GM10248 (cell line): ENCODE data around the gene LMF1.

Experiments used
- CTCF ChIA-PET: fragments of 300-600 bp; sonication (Branson Sonifier 250); formaldehyde crosslinking; extraction: SDS; loops from one replicate; lab custom pipeline; 2021; ENCODE audit warnings: antibody characterized with exemption; lab: Yijun Ruan, JAX
- POLR2A ChIA-PET: fragments of 350-650 bp; sonication (Branson Sonifier 250); formaldehyde crosslinking; extraction: SDS; loops from one replicate; lab custom pipeline; 2020; ENCODE audit warnings: antibody characterized with exemption; lab: Yijun Ruan, JAX
- DNase-seq: peaks from one replicate; pipeline ENCODE4 v3.0.0; 2012; ENCODE audit errors: extremely low spot score
- CTCF ChIP-seq: IDR thresholded peaks from 2 replicates; pipeline ENCODE4 v1.5.1; 2012; ENCODE audit warnings: mild to moderate bottlenecking, low read depth; ENCODE audit errors: extremely low read depth, missing control alignments, control extremely low read depth

Gene LMF1

GRCh38 chr16:827513-827912 lies 143.3 kb downstream of the LMF1 start:
- DNase-seq = no peak
- CTCF ChIA-PET = no interaction called here
- POLR2A ChIA-PET = no interaction called here
- TF ChIP-seq CTCF = no peak

GRCh38 chr16:825341-826061 lies 145.3 kb downstream of the LMF1 start:
- DNase-seq = no peak
- no peak for TF ChIP-seq CTCF
- POLR2A ChIA-PET = no interaction called here
- CTCF ChIA-PET = no interaction called here

- no peak for TF ChIP-seq CTCF
- DNase-seq = no peak
- CTCF ChIA-PET = no interaction called here
- POLR2A ChIA-PET = no interaction called here
These were observed 146.2 kb downstream of the LMF1 start for GRCh38 chr16:824601-825000.

GRCh38 chr16:824194-824593 lies 146.6 kb downstream of the LMF1 start:
- no peak for DNase-seq
- CTCF ChIA-PET = no interaction called here
- TF ChIP-seq CTCF = no peak
- POLR2A ChIA-PET = no interaction called here

GRCh38 chr16:822909-823297 lies 147.9 kb downstream of the LMF1 start:
- ChIA-PET CTCF (no interaction called here), POLR2A (no interaction called here)
- no peak for DNase-seq
- TF ChIP-seq CTCF = no peak

GRCh38 chr16:822174-822908 lies 148.4 kb downstream of the LMF1 start:
- no peak for TF ChIP-seq CTCF
- POLR2A ChIA-PET = no interaction called here
- CTCF ChIA-PET = no interaction called here
- DNase-seq = no peak

- TF ChIP-seq CTCF = no peak
- ChIA-PET POLR2A (no interaction called here), CTCF (no interaction called here)
These were observed 149.0 kb downstream of the LMF1 start for GRCh38 chr16:821751-822150.

More at GRCh38 chr16:821751-822150, 149.0 kb downstream of the LMF1 start:
- no peak for DNase-seq
